DOHH2 (cell line): ENCODE results near the gene FAT2.

Source experiments
- EZH2phosphoT487 ChIP-seq: fragments of 200-600 bp; sonication (generic); IDR thresholded peaks from 2 replicates; pipeline ENCODE4 v1.6.1; 2017; ENCODE audit warnings: borderline replicate concordance, mild to moderate bottlenecking, antibody characterized with exemption, low read length, moderate library complexity, mixed read lengths
- TF ChIP-seq, protein P1 (sequence below): fragments of 200-600 bp; sonication (generic); IDR thresholded peaks from one replicate; pipeline ENCODE4 v1.5.1; 2014; ENCODE audit warnings: antibody characterized with exemption, mild to moderate bottlenecking, low read depth, low read length; ENCODE audit not compliant: poor library complexity, severe bottlenecking

DNA sequence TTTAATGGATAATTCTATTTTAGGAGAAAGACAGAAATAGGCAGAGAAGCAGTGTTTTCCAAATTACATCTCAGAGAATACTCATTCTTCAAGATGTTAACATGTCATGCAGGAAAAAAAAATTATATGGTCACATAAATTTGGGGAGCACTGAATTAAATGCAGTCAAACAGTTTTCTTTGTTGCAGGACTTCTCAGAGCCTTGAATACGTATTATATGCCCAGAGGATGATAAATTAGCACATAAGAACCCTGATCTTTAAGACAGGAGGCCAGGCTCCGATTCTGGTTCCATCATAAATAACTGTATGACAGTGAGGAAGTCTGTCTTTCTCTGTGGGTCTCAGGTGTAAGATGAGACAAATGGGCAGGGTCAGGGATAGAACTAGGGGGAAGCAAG, 41.4 kb downstream of the FAT2 start:
- TF ChIP-seq, protein P1, sequence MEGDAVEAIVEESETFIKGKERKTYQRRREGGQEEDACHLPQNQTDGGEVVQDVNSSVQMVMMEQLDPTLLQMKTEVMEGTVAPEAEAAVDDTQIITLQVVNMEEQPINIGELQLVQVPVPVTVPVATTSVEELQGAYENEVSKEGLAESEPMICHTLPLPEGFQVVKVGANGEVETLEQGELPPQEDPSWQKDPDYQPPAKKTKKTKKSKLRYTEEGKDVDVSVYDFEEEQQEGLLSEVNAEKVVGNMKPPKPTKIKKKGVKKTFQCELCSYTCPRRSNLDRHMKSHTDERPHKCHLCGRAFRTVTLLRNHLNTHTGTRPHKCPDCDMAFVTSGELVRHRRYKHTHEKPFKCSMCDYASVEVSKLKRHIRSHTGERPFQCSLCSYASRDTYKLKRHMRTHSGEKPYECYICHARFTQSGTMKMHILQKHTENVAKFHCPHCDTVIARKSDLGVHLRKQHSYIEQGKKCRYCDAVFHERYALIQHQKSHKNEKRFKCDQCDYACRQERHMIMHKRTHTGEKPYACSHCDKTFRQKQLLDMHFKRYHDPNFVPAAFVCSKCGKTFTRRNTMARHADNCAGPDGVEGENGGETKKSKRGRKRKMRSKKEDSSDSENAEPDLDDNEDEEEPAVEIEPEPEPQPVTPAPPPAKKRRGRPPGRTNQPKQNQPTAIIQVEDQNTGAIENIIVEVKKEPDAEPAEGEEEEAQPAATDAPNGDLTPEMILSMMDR = no peak
- no peak for TF ChIP-seq EZH2phosphoT487
